ENCODE data around the gene ATP1B2. TPM values are rescaled to one million over a fixed set of nuclear protein-coding genes. Genes with fewer than 3 reads are reported as not detected.

The ATP1B2 gene
- total RNA-seq, 1 experiment from 2014 or later = not detected

DNA sequence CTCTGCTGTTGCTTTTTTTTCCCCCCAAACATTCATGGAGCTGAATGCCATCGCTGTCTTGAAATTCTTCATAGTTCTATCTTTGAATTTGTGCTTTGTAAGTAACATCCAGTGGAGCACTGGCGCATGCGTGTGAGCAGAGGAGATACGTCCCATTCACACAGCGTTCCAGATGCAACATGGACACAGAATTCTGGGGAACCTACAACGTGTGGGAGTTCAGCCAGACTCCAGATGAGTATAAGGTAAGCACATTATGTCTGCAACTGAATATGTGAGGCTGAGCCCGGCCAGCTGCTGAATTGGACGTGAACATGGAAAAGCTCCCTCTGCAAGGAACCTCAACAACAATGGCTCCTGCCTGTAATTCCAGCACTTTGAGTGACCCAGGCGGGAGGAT, 4.3 kb upstream of the ATP1B2 start:
- Histone ChIP-seq H3K4me1 (ENCODE audit: control insufficient read depth in 1 of 2, insufficient read depth in 2 of 2, low read length in 2 of 2) (no peaks in the 10 kb centered on the region), H3K27me3 (ENCODE audit: insufficient read depth, low read length) (no peaks in the 10 kb centered on the region), H3K9ac (ENCODE audit: low read length) (no peak overlapping the region), H3K79me2 (ENCODE audit: insufficient read depth, low read length) (no peaks in the 10 kb centered on the region), H3K27ac (ENCODE audit: low read depth, low read length) (no peak overlapping the region), H2AFZ (ENCODE audit: low read depth, low read length, poor library complexity, severe bottlenecking) (no peak overlapping the region), H3K36me3 (ENCODE audit: control insufficient read depth in 1 of 2, insufficient read depth in 2 of 2, low read length in 2 of 2) (no peaks in the 10 kb centered on the region), H3K9me2 (ENCODE audit: insufficient read depth) (no peaks in the 10 kb centered on the region), H3K4me2 (ENCODE audit: low read length) (no peak overlapping the region), H4K20me1 (ENCODE audit: insufficient read depth) (no peaks in the 10 kb centered on the region), H3K4me3 (replicated peaks in 1 of 2; ENCODE audit: low read depth in 1 of 2, low read length in 2 of 2) (no peak overlapping the region), H3K9me3 (ENCODE audit: control insufficient read depth in 1 of 2, insufficient read depth in 1 of 2, low read depth in 1 of 2, low read length in 2 of 2) (no peaks in the 10 kb centered on the region)
- TF ChIP-seq ZNF274 (IDR thresholded peaks at IDR 0.05; ENCODE audit: low read depth, low read length) = no peak
- TF ChIP-seq, protein P1, sequence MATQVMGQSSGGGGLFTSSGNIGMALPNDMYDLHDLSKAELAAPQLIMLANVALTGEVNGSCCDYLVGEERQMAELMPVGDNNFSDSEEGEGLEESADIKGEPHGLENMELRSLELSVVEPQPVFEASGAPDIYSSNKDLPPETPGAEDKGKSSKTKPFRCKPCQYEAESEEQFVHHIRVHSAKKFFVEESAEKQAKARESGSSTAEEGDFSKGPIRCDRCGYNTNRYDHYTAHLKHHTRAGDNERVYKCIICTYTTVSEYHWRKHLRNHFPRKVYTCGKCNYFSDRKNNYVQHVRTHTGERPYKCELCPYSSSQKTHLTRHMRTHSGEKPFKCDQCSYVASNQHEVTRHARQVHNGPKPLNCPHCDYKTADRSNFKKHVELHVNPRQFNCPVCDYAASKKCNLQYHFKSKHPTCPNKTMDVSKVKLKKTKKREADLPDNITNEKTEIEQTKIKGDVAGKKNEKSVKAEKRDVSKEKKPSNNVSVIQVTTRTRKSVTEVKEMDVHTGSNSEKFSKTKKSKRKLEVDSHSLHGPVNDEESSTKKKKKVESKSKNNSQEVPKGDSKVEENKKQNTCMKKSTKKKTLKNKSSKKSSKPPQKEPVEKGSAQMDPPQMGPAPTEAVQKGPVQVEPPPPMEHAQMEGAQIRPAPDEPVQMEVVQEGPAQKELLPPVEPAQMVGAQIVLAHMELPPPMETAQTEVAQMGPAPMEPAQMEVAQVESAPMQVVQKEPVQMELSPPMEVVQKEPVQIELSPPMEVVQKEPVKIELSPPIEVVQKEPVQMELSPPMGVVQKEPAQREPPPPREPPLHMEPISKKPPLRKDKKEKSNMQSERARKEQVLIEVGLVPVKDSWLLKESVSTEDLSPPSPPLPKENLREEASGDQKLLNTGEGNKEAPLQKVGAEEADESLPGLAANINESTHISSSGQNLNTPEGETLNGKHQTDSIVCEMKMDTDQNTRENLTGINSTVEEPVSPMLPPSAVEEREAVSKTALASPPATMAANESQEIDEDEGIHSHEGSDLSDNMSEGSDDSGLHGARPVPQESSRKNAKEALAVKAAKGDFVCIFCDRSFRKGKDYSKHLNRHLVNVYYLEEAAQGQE (IDR thresholded peaks at IDR 0.05; ENCODE audit: low read depth) = no peak
- no peak for TF ChIP-seq EZH2phosphoT487 (IDR thresholded peaks at IDR 0.05; ENCODE audit: borderline replicate concordance)
- TF ChIP-seq EZH2 (IDR thresholded peaks at IDR 0.05) = no peak
- POLR2A ChIA-PET = no interaction called here
- DNase-seq (ENCODE audit: low read depth, low spot score) (no peak), ATAC-seq (no peak)
- BruUV-seq (replicated peaks) = no TSS peak
- CTCF ChIA-PET = interaction anchor here (0.9 kb wide), 1 partner anchor 14 kb away, joined by 3 read pairs; no protein-coding TSS in a partner anchor
- intact Hi-C loops (cut with micrococcal nuclease) = no loop called here
- RAD21 ChIA-PET (ENCODE audit: low non-redundant PET in 1 of 2, low total read pairs in 2 of 2, uncharacterized antibody in 2 of 2, unreplicated experiment in 2 of 2) = no interaction called here

DNA sequence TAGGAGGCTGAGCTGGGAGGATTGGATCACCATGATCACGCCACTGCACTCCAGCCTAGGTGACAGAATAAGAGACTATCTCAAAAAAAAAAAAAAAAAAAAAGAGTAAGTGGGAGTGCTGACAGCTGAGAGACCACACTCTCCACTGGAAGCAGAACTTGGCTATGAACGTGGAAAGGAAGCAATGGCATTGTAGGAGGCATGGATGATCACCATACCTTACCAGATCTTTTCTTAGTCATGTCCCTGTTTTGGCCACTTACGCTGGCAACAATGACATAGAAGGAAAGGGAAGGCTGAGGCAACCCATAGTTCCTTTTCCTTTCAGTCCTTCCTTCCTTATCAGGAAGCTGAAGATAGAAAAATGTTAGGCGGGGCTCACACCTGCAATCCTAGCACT, 3.7 kb upstream of the ATP1B2 start:
- Histone ChIP-seq H3K9me3 (ENCODE audit: control insufficient read depth in 1 of 2, insufficient read depth in 1 of 2, low read depth in 1 of 2, low read length in 2 of 2) (no peaks in the 10 kb centered on the region), H3K4me1 (ENCODE audit: control insufficient read depth in 1 of 2, insufficient read depth in 2 of 2, low read length in 2 of 2) (no peaks in the 10 kb centered on the region), H3K4me2 (ENCODE audit: low read length) (no peak overlapping the region), H4K20me1 (ENCODE audit: insufficient read depth) (no peaks in the 10 kb centered on the region), H3K36me3 (ENCODE audit: control insufficient read depth in 1 of 2, insufficient read depth in 2 of 2, low read length in 2 of 2) (no peaks in the 10 kb centered on the region), H3K9ac (ENCODE audit: low read length) (no peak overlapping the region), H3K4me3 (replicated peaks in 1 of 2; ENCODE audit: low read depth in 1 of 2, low read length in 2 of 2) (no peak overlapping the region), H3K27me3 (ENCODE audit: insufficient read depth, low read length) (no peaks in the 10 kb centered on the region), H3K9me2 (ENCODE audit: insufficient read depth) (no peaks in the 10 kb centered on the region), H2AFZ (ENCODE audit: low read depth, low read length, poor library complexity, severe bottlenecking) (no peak overlapping the region), H3K27ac (ENCODE audit: low read depth, low read length) (no peak overlapping the region), H3K79me2 (ENCODE audit: insufficient read depth, low read length) (no peaks in the 10 kb centered on the region)
- TF ChIP-seq EZH2phosphoT487 (IDR thresholded peaks at IDR 0.05; ENCODE audit: borderline replicate concordance) (no peak), ZFX (IDR thresholded peaks at IDR 0.05) (no peak)
- ATAC-seq (no peak), DNase-seq (ENCODE audit: low read depth, low spot score) (no peak)
- intact Hi-C loops (cut with micrococcal nuclease) = no loop called here
- no TSS peak for BruUV-seq (replicated peaks)
- ChIA-PET POLR2A (no interaction called here), RAD21 (ENCODE audit: low non-redundant PET in 1 of 2, low total read pairs in 2 of 2, uncharacterized antibody in 2 of 2, unreplicated experiment in 2 of 2) (no interaction called here), CTCF (interaction anchor here (0.9 kb wide), 1 partner anchor 15 kb away, joined by 3 read pairs; no protein-coding TSS in a partner anchor)

All from HCT116 (cell line).